Loucy (cell line): ENCODE results near the gene ATG16L2.

ENCODE experiments used
- H2AFZ ChIP-seq: fragments of 200-600 bp; sonication (generic); 2 replicates; pipeline ENCODE4 v1.6.0; 2016; ENCODE audit warnings: antibody characterized with exemption, mild to moderate bottlenecking, low read length, moderate library complexity
- H3F3A ChIP-seq: fragments of 200-600 bp; 2 replicates; pipeline ENCODE4 v1.6.0; 2016; ENCODE audit warnings: antibody characterized with exemption, low read depth, mild to moderate bottlenecking
- H3K27me3 ChIP-seq: fragments of 200-600 bp; sonication (generic); 2 replicates; pipeline ENCODE4 v1.6.1; 2014; ENCODE audit warnings: low read length, mild to moderate bottlenecking; ENCODE audit not compliant: insufficient read depth, poor library complexity, severe bottlenecking
- H3K36me3 ChIP-seq: fragments of 200-600 bp; sonication (generic); 2 replicates; pipeline ENCODE4 v1.6.1; 2016; ENCODE audit warnings: low read length; ENCODE audit not compliant: insufficient read depth
- H3K4me1 ChIP-seq: fragments of 200-600 bp; sonication (generic); 2 replicates; pipeline ENCODE4 v1.5.1; 2014; ENCODE audit warnings: low read length, mild to moderate bottlenecking; ENCODE audit not compliant: insufficient read depth, poor library complexity, severe bottlenecking
- H3K4me2 ChIP-seq: fragments of 200-600 bp; sonication (generic); 2 replicates; pipeline ENCODE4 v1.6.0; 2014; ENCODE audit warnings: antibody characterized with exemption, low read length, low read depth, mild to moderate bottlenecking; ENCODE audit not compliant: poor library complexity, severe bottlenecking
- H3K4me3 ChIP-seq: fragments of 200-600 bp; sonication (generic); 2 replicates; pipeline ENCODE4 v1.5.1; 2014; ENCODE audit warnings: low read length, mild to moderate bottlenecking, mixed read lengths; ENCODE audit not compliant: poor library complexity, severe bottlenecking
- H3K79me2 ChIP-seq: fragments of 200-600 bp; sonication (generic); 2 replicates; pipeline ENCODE4 v1.6.1; 2014; ENCODE audit warnings: low read length; ENCODE audit not compliant: insufficient read depth
- H3K9ac ChIP-seq: fragments of 200-600 bp; sonication (generic); 2 replicates; pipeline ENCODE4 v1.6.0; 2014; ENCODE audit warnings: mild to moderate bottlenecking, low read depth, low read length, moderate library complexity; ENCODE audit not compliant: poor library complexity, severe bottlenecking
- H3K9me2 ChIP-seq: fragments of 200-600 bp; sonication (generic); replicated peaks from 2 replicates; pipeline ENCODE4 v1.6.1; 2016; ENCODE audit warnings: low read depth, low read length, mixed read lengths
- H3K9me3 ChIP-seq: fragments of 200-600 bp; sonication (generic); 2 replicates; pipeline ENCODE4 v1.6.1; 2014; ENCODE audit warnings: mild to moderate bottlenecking, antibody characterized with exemption, low read length, low read depth; ENCODE audit not compliant: insufficient read depth
- H4K20me1 ChIP-seq: fragments of 200-600 bp; sonication (generic); 2 replicates; pipeline ENCODE4 v1.6.0; 2014; ENCODE audit warnings: antibody characterized with exemption, low read length, mild to moderate bottlenecking; ENCODE audit not compliant: insufficient read depth, poor library complexity, severe bottlenecking
- CTCF ChIP-seq: fragments of 200-600 bp; sonication (generic); conservative IDR thresholded peaks from 2 replicates; pipeline ENCODE4 v1.5.1; 2014; ENCODE audit warnings: mild to moderate bottlenecking, antibody characterized with exemption, low read length
- EZH2phosphoT487 ChIP-seq: fragments of 200-600 bp; IDR thresholded peaks from 2 replicates; pipeline ENCODE4 v1.6.1; 2018; ENCODE audit warnings: antibody characterized with exemption, mild to moderate bottlenecking, moderate library complexity, borderline replicate concordance

The ATG16L2 gene

GRCh38 chr11:72773291-72773690 lies 40.9 kb upstream of the ATG16L2 start:
- no peaks in the 10 kb centered on the region for H3K9me2 ChIP-seq
- no peaks in the 10 kb centered on the region for H3K27me3 ChIP-seq
- no peaks in the 10 kb centered on the region for H4K20me1 ChIP-seq
- TF ChIP-seq EZH2phosphoT487: no peak
- no peak for TF ChIP-seq CTCF
- no peak overlapping the region for H3K9ac ChIP-seq
- H3K4me1 ChIP-seq: peaks cover 33% of the 10 kb centered on the region
- H3K79me2 ChIP-seq: no peaks in the 10 kb centered on the region
- no peaks in the 10 kb centered on the region for H3K36me3 ChIP-seq
- no peaks in the 10 kb centered on the region for H3F3A ChIP-seq
- H3K4me3 ChIP-seq: no peak overlapping the region
- H3K9me3 ChIP-seq: no peaks in the 10 kb centered on the region
- H2AFZ ChIP-seq: no peak overlapping the region
- no peak overlapping the region for H3K4me2 ChIP-seq

- Histone ChIP-seq H3K4me1 (peaks cover 33% of the 10 kb centered on the region), H2AFZ (no peak overlapping the region), H3K27me3 (no peaks in the 10 kb centered on the region), H4K20me1 (no peaks in the 10 kb centered on the region), H3K4me3 (no peak overlapping the region), H3K79me2 (no peaks in the 10 kb centered on the region), H3K9me2 (no peaks in the 10 kb centered on the region), H3K9ac (no peak overlapping the region), H3K4me2 (no peak overlapping the region), H3K9me3 (no peaks in the 10 kb centered on the region), H3F3A (no peaks in the 10 kb centered on the region), H3K36me3 (no peaks in the 10 kb centered on the region)
- no peak for TF ChIP-seq EZH2phosphoT487
- no peak for TF ChIP-seq CTCF
These were observed 40.5 kb upstream of the ATG16L2 start for GRCh38 chr11:72773696-72774095.

- Histone ChIP-seq H2AFZ (no peak overlapping the region), H4K20me1 (no peaks in the 10 kb centered on the region), H3K4me1 (peaks cover 33% of the 10 kb centered on the region), H3K9me3 (no peaks in the 10 kb centered on the region), H3K9ac (no peak overlapping the region), H3K4me2 (no peak overlapping the region), H3K4me3 (no peak overlapping the region), H3K27me3 (no peaks in the 10 kb centered on the region), H3K79me2 (no peaks in the 10 kb centered on the region), H3F3A (no peaks in the 10 kb centered on the region), H3K9me2 (no peaks in the 10 kb centered on the region), H3K36me3 (no peaks in the 10 kb centered on the region)
- no peak for TF ChIP-seq EZH2phosphoT487
- TF ChIP-seq CTCF: no peak
These were observed 39.7 kb upstream of the ATG16L2 start for GRCh38 chr11:72774499-72774898.
